Stimulated activated CD8-positive, alpha-beta memory T cell treated with anti-CD3 and anti-CD28 coated beads, Interleukin-2, amount 100 ng/mL, for 48 hours (primary cell): Measurements from ENCODE around the gene KHDC4.
"Not testable (repeated sequence)": the region's sequence is repeated elsewhere in the genome, so short reads cannot be mapped to it uniquely, and the experiment has no call there.

ENCODE experiments used
- DNase-seq, 2 donors: peaks; one replicate each; pipeline ENCODE4 v3.0.0-alpha.2; 2020; ENCODE audit warnings: low read depth in 2 of 2

The KHDC4 gene

GRCh38 chr1:155900161-155900560 is 34.1 kb downstream of the KHDC4 start:
- no peak for DNase-seq

DNA sequence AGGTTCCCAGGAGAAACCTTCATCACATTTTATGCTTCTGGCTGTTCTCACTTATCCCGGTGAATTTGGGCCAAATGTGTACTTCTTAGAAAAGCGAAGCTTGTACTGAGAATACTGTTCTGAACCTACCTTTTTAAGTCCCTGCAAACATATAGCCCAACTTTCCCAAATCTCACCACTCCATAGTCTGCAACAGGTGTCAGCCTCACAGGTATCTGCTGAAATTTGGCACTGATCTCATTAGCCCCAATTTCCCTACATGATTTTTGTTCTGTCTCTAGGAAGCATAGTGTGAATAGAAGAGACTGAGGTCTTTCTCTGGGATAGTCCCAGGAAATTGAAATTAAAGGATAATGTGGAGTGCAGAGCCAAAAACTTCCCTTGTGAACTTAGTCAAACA is 34.5 kb downstream of the KHDC4 start:
- DNase-seq, result no peak

- no peak for DNase-seq
These were observed 35.3 kb downstream of the KHDC4 start for GRCh38 chr1:155898888-155899287.

- no peak for DNase-seq
These were observed 36.5 kb downstream of the KHDC4 start for GRCh38 chr1:155897746-155898145.

DNA sequence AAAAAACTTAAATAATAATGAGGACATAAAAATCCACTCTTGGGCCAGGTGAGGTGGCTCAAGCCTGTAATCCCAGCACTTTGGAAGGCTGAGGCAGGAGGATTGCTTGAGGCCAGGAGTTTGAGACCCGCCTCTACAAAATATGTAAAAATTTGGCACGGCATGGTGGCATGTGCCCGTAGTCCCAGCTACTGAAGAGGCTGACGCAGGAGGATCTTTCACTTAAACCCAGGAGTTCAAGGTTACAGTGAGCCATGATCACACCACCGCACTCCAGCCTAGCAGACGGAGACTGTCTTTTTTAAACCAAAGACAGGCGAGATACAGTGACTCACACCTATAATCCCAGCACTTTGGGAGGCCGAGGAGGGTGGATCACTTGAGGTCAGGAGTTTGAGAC is 37.7 kb downstream of the KHDC4 start:
- not testable (repeated sequence) for DNase-seq

GRCh38 chr1:155895617-155896016 is 38.6 kb downstream of the KHDC4 start:
- not testable (repeated sequence) for DNase-seq

DNA sequence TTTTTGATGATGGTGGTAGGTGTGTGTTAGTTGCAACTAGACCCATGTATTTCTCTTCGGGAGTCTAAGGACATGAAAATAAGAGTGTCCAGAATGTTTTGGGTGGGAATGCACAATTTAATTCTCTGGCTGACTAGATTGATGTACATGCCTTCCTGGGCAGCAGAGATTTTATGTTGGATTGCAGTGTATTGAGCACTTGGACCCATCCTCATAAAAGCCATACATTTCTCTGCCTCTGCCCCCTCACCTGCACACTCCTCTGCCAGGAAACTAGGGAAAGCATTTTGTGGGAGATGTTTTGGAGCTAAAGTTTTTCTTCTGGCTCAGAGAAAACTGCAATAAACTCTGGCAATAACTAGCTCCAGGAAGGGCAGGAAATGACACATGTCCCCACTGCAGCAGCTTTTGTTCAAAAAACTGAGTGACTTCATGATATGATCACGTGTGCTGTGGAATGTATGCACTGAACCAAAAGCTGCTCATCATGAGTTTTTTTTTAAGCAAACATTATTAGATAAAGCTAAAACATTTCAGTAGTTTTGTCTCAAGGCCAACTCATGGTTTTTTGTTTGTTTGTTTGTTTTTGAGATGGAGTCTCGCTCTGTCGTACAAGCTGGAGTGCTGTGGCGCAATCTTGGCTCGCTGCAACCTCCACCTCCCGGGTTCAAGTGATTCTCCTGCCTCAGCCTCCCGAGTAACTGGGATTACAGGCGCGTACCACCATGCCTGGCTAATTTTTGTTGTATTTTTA is 40.6 kb downstream of the KHDC4 start:
- DNase-seq, result no peak

GRCh38 chr1:155892796-155893195 is 41.4 kb downstream of the KHDC4 start:
- DNase-seq, result no peak

- no peak for DNase-seq
These were observed 44.0 kb downstream of the KHDC4 start for GRCh38 chr1:155890251-155890650.

- DNase-seq, result no peak
These were observed 44.6 kb downstream of the KHDC4 start for GRCh38 chr1:155889566-155889965.

GRCh38 chr1:155888481-155888880 is 45.7 kb downstream of the KHDC4 start:
- no peak for DNase-seq

DNA sequence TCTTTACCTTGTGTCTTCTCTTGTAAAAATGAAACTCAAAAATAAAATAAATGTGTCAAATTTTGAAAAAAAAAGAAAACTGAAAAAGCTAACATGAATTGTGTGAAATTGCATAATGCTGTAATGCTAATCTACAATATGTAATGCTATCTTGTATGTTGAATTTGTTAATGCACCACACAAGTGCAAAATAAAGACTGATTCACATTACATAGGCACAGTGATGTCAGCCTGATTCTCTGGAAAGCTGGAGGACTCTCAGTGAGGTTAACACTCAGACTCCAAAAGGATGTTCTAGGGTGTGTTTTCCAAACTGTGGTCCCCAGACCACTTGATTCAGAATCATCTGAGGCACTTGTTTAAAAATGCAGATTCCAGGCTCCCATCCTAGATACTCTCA is 49.2 kb downstream of the KHDC4 start:
- no peak for DNase-seq

DNA sequence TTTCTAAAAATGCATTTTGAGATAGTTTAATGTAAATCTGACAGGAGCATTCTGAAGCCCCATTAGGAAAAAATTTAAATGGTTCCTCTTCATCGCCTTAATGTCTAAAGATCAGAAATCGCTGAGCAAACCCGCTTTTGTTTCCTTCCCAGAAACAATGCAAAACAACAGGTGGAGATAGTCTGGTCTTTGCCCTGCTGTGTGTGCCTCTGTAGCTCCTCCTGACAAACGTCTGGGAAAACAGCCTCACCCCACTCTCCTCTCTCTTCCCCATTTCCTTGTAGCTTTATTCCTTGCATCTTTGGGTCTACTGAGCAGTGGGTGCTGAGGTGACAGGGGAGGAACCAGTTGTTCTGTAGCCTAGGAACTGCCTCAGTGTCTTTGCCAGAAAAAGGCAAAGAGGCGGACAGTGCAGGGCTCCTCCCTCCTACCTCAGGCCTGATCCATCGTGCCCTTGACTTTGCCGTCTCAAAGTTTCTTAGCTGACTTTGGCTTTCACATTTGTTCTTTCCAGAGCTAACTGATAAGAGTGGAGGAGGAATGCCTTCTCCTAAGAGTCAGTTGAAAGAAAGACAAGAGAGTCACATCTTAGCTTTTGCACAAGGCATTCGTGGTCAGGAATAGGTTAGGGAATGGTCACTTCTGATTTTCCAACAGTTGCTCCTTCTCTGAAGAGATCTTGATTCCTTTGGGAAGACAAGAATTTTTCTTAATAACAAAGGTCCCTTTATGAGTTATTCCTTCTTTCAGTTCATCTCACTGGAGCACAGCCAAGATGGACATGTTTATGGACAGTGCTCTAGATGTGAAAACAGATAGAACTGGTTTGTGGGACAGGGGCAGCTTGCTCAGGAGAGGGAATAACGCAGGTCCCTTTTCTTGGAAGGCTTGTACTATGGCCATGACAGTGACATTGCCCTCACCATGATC is 49.9 kb downstream of the KHDC4 start:
- no peak for DNase-seq

- no peak for DNase-seq
These were observed 51.4 kb downstream of the KHDC4 start for GRCh38 chr1:155882766-155883165.

- no peak for DNase-seq
These were observed 52.0 kb downstream of the KHDC4 start for GRCh38 chr1:155882235-155882634.

DNA sequence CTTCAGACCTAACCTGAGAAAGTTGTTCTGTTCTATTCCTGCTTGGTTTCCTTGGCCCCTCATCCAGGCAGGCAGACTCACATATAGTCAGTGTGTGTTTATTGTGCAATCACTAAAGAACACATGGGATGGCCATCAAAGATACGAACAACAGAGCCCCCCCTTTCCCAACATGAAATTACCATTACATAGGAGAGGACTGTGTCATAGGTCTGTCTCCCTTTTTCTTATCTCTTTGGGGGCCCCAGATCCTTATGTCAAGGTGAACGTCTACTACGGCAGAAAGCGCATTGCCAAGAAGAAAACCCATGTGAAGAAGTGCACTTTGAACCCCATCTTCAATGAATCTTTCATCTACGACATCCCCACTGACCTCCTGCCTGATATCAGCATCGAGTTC is 53.3 kb downstream of the KHDC4 start:
- DNase-seq, result no peak

GRCh38 chr1:155880251-155880650 is 54.0 kb downstream of the KHDC4 start:
- no peak for DNase-seq

DNA sequence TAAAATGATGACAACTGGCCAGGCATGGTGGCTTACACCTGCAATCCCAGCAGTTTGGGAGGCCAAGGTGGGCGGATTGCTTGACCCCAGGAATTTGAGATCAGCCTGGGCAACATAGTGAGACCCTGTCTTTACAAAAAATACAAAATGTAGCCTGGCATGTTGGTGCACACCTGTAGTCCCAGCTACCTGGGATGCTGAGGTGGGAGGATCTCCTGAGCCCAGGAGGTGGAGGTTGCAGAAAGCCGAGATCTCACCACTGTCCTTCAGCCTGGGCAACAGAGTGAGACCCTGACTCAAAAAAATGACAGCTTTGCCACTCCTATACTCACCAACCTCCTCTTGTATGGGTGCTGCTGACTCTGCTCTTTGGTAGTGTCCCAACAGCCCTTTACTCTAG is 56.3 kb downstream of the KHDC4 start:
- DNase-seq, result no peak

DNA sequence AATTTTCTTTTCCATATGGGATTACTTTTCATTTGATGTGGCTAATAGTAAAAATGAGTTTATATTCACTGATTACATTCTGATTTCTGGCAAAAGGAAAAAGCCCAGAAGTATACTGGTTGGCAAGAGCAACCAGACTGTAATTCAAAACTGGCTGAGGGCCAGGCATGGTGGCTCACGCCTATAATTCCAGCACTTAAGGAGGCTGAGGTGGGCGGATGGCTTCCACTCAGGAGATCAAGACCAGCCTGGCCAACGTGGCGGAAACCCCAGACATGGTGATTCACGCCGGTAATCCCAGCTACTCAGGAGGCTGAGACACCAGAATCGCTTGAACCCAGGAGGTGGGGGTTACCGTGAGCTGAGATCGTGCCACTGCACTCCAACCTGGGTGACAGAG is 60.4 kb downstream of the KHDC4 start:
- no peak for DNase-seq

DNA sequence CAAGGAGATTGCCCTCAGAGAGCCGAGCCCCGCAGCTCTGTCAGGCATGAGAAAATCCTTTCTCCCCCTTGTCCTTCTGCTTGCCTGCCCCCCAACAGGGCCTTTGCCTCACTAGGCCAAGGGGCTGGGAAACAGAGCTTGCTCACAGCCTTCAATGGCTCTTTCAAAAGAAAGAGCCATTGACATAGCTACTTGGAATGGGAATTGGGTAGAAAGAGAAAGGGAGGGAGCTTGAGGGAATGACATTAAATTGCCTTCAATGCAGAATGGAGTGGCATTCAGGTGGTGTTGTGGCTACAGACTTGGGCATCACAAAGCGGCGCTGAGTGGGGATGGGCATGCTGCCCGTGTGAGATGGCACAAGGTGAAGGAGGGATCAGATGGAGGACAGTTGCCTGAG is 61.7 kb downstream of the KHDC4 start:
- no peak for DNase-seq

- DNase-seq, result no peak
These were observed 62.8 kb downstream of the KHDC4 start for GRCh38 chr1:155871390-155871789.

- DNase-seq, result no peak
These were observed 66.4 kb downstream of the KHDC4 start for GRCh38 chr1:155867766-155868165.

GRCh38 chr1:155864393-155864792 is 69.8 kb downstream of the KHDC4 start:
- DNase-seq, result no peak
